Psoas muscle (tissue), 8 donors: ENCODE measurements around the gene CADPS. TPM values are rescaled to one million over a fixed set of nuclear protein-coding genes. Genes with fewer than 3 reads are reported as not detected.

Source experiments
- ATAC-seq, 4 donors: fragments of 200-7000 bp; cut with Tn5 transposase; one replicate each; pipeline ENCODE4 v1.9.1; 2020; ENCODE audit warnings: moderate library complexity in 3 of 4, mild to moderate bottlenecking in 2 of 4
- DNase-seq, 2 donors: peaks; one replicate each; pipeline ENCODE4 v3.0.0-alpha.2; 2020
- H3K27ac ChIP-seq: fragments of 200-600 bp; one replicate; pipeline ENCODE4 v1.8.0; 2022
- H3K27me3 ChIP-seq, 3 donors: fragments of 200-600 bp in 1 of 3; one replicate each; pipeline versions ENCODE4 v1.6.1 to v1.8.0; 2013 to 2022; ENCODE audit warnings: low read length in 2 of 3, mild to moderate bottlenecking in 2 of 3, moderate library complexity in 1 of 3; ENCODE audit not compliant: insufficient read depth in 3 of 3
- H3K36me3 ChIP-seq, 2 donors: fragments of 200-600 bp in 1 of 2; one replicate each; pipeline versions ENCODE4 v1.6.1 to v1.8.0; 2013 to 2022; ENCODE audit warnings: low read depth in 1 of 2, mild to moderate bottlenecking in 1 of 2, moderate library complexity in 1 of 2; ENCODE audit not compliant: insufficient read depth in 1 of 2
- H3K4me1 ChIP-seq: fragments of 200-600 bp; one replicate; pipeline ENCODE4 v1.8.0; 2022
- H3K4me3 ChIP-seq: fragments of 200-600 bp; one replicate; pipeline ENCODE4 v1.8.0; 2022; ENCODE audit warnings: mild to moderate bottlenecking
- H3K9me3 ChIP-seq: fragments of 200-600 bp; one replicate; pipeline ENCODE4 v1.8.0; 2022
- CTCF ChIP-seq: fragments of 200-600 bp; IDR thresholded peaks from one replicate; pipeline ENCODE4 v1.8.0; 2022; ENCODE audit warnings: antibody characterized with exemption
- WGBS, 3 donors: extraction: QIAGEN DNeasy Blood & Tissue Kit; methylation state at CpG; one replicate each; pipeline versions ENCODE4 v1.1.6 to v1.1.7; 2013; 5-methylcytosine and 5-hydroxymethylcytosine counted together
- intact Hi-C, 2 donors: fragments of 100-400 bp; cut with DNase I; formaldehyde crosslinking; loops; one replicate each; pipeline versions ENCODE4 v1.11.0 to v1.14.2; 2022
- polyA plus RNA-seq, 3 donors: library from polyadenylated mRNA; stranded (reverse); fragments of 200-250 nt; gene quantifications; one replicate each; pipeline ENCODE4 v1.2.3, GENCODE V29; 2013
- total RNA-seq, 4 donors: library from RNA; stranded (reverse); fragmentation: NEBNext Ultra II Directional in 2 of 4; extraction: Animal tissue kit (Norgen Biotek cat#: 25700) in 2 of 4; gene quantifications; one replicate each; pipeline versions ENCODE4 v1.2.1 to v1.2.4, GENCODE V29; 2021 to 2023
- donor health status: healthy with polysubstance abuse.
- donor health status: DM: no; HTN: no; CAD: no; lungs with moderate emphysema.
- donor health status: Bipolar disorder and iron deficiency.
- donor health status: healthy.
- donor health status: DM: yes; HTN: yes; CAD: no.
- donor health status: DM: no; HTN: no; CAD: no.
- donor health status: DM: no; HTN: no; CAD: no.
- donor health status: DM: yes; HTN: yes; CAD: no.

Gene CADPS
- total and polyA plus RNA-seq, 7 donors: 0.01 to 0.07 (median 0.04) TPM; not detected in 4

DNA sequence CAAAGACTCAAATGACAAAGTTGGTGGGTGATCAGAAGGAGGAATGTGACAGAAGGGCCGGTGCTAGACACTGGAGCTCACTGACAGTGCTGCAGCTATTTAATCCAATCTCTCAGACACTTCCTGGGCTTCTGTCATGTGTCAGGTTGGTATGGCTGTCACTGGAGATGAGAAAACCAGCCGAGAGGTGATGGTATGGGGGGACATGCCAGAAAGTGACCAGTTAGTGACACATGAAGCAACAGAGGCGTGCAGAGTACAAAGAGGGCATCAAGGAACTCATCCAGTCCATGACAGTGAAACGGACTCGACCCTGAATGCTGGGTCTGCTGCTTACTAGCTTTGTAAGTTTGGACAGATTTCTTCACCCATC is 219.5 kb downstream of the CADPS start:
- 64 to 67% (median 65%) methylated on average over 5 of the region's 5 CpGs for WGBS, 3 donors
- Histone ChIP-seq H3K36me3 (no peaks in the 10 kb centered on the region), H3K4me3 (no peak overlapping the region), H3K4me1 (no peaks in the 10 kb centered on the region), H3K27ac (no peak overlapping the region), H3K27me3 (peaks cover 0 to 2% (median 0%) of the 10 kb centered on the region in 3 donors), H3K9me3 (no peaks in the 10 kb centered on the region)
- ATAC-seq (no peak), DNase-seq (no peak)
- intact Hi-C loops: no loop called here
- no peak for TF ChIP-seq CTCF

GRCh38 chr3:62655056-62655690 is 220.0 kb downstream of the CADPS start:
- intact Hi-C loops: no loop called here
- no peak for ATAC-seq
- Histone ChIP-seq H3K27ac (no peak overlapping the region), H3K4me1 (no peaks in the 10 kb centered on the region), H3K27me3 (peaks cover 0 to 2% (median 0%) of the 10 kb centered on the region in 3 donors), H3K4me3 (no peak overlapping the region), H3K36me3 (no peaks in the 10 kb centered on the region), H3K9me3 (no peaks in the 10 kb centered on the region)
- DNase-seq: no peak
- WGBS, 3 donors: 30 to 44% (median 37%) methylated on average over 2 of the region's 2 CpGs
- TF ChIP-seq CTCF: no peak

- WGBS, 3 donors: 63 to 70% (median 67%) methylated on average over 7 of the region's 7 CpGs
These were observed 221.4 kb downstream of the CADPS start for GRCh38 chr3:62653796-62654195.

GRCh38 chr3:62647711-62648110 is 227.5 kb downstream of the CADPS start:
- Histone ChIP-seq H3K27ac (no peak overlapping the region), H3K4me3 (no peak overlapping the region), H3K9me3 (no peaks in the 10 kb centered on the region), H3K27me3 (peaks cover 0 to 2% (median 0%) of the 10 kb centered on the region in 3 donors), H3K4me1 (no peaks in the 10 kb centered on the region), H3K36me3 (no peaks in the 10 kb centered on the region)
- no peak for ATAC-seq
- intact Hi-C loops: no loop called here
- no peak for DNase-seq
- TF ChIP-seq CTCF: no peak
- WGBS, 3 donors: 83 to 91% (median 85%) methylated on average over 1 of the region's 1 CpG

More at GRCh38 chr3:62653796-62654195, 221.4 kb downstream of the CADPS start:
- Histone ChIP-seq H3K36me3 (no peaks in the 10 kb centered on the region), H3K27me3 (peaks cover 0 to 2% (median 0%) of the 10 kb centered on the region in 3 donors), H3K27ac (no peak overlapping the region), H3K9me3 (no peaks in the 10 kb centered on the region), H3K4me3 (no peak overlapping the region), H3K4me1 (no peaks in the 10 kb centered on the region)
- ATAC-seq (no peak), DNase-seq (no peak)
- intact Hi-C loops: no loop called here
- TF ChIP-seq CTCF: no peak

DNA sequence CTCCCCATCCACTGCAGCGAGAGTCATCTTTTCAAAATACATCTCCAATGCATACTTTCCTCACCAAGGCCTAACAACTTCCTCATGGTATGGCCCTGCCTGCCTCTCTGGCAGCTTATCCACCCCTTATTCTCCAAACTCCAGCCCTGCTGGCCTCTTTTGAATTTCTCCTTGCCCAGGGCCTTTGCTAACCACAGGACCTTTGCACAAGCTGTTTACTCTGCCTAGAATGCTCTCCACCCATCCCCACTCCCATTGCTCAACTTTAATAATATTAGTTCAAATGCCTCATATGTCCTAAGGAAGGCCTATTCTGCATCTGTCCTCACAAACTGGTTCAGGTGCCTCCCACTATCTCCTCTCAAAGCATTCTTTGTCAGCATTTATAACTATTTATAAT is 230.7 kb downstream of the CADPS start:
- Histone ChIP-seq H3K27me3 (peaks cover 0 to 2% (median 0%) of the 10 kb centered on the region in 3 donors), H3K4me3 (no peak overlapping the region), H3K4me1 (no peaks in the 10 kb centered on the region), H3K36me3 (no peaks in the 10 kb centered on the region), H3K9me3 (no peaks in the 10 kb centered on the region), H3K27ac (no peak overlapping the region)
- intact Hi-C loops: no loop called here
- DNase-seq (no peak), ATAC-seq (no peak)
- TF ChIP-seq CTCF: no peak
- WGBS, 3 donors: 36 to 94% (median 92%) methylated on average over 1 of the region's 1 CpG
